ENCODE results near the gene DTNA. TPM values are rescaled to one million over a fixed set of nuclear protein-coding genes. Genes with fewer than 3 reads are reported as not detected.

DTNA gene
- total RNA-seq, 1 experiment from 2014 or later: 0.77 TPM

DNA sequence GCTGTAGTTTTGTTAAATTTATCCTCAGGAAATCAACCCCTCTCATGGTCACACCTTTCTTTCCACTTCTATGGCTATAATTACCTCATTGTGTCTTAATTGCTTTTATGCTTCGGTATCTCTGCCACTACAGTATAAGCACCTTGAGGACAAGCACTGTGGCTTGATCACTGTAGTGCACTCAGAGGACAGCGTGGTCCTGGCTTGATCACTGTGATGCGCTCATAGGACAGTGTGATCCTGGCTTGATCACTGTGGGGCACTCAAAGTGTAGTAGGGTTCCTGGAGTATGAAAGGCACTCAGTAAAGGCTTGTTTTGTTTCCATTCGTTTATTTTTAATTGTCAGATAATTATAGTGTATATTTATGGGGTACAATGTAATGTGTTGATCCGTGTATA is 44.2 kb downstream of the DTNA start:
- in situ Hi-C loops (cut with HindIII; ENCODE audit: low pct_unique_long_range_greater_than_20kb, low sequenced_read_pairs): no loop called here
- CTCF ChIA-PET: no interaction called here

GRCh38 chr18:34757666-34758065 is 47.6 kb downstream of the DTNA start:
- TF ChIP-seq SIN3A (IDR thresholded peaks at IDR 0.05; ENCODE audit: borderline replicate concordance, insufficient read depth, low read depth, low read length): no peak
- TF ChIP-seq, protein P1, sequence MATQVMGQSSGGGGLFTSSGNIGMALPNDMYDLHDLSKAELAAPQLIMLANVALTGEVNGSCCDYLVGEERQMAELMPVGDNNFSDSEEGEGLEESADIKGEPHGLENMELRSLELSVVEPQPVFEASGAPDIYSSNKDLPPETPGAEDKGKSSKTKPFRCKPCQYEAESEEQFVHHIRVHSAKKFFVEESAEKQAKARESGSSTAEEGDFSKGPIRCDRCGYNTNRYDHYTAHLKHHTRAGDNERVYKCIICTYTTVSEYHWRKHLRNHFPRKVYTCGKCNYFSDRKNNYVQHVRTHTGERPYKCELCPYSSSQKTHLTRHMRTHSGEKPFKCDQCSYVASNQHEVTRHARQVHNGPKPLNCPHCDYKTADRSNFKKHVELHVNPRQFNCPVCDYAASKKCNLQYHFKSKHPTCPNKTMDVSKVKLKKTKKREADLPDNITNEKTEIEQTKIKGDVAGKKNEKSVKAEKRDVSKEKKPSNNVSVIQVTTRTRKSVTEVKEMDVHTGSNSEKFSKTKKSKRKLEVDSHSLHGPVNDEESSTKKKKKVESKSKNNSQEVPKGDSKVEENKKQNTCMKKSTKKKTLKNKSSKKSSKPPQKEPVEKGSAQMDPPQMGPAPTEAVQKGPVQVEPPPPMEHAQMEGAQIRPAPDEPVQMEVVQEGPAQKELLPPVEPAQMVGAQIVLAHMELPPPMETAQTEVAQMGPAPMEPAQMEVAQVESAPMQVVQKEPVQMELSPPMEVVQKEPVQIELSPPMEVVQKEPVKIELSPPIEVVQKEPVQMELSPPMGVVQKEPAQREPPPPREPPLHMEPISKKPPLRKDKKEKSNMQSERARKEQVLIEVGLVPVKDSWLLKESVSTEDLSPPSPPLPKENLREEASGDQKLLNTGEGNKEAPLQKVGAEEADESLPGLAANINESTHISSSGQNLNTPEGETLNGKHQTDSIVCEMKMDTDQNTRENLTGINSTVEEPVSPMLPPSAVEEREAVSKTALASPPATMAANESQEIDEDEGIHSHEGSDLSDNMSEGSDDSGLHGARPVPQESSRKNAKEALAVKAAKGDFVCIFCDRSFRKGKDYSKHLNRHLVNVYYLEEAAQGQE (IDR thresholded peaks at IDR 0.05; ENCODE audit: insufficient read depth in 1 of 2, low read depth in 2 of 2, low read length in 1 of 2): no peak
- no peaks in the 10 kb centered on the region for H3K4me1 ChIP-seq (ENCODE audit: control insufficient read depth, insufficient read depth, low read length)
- H3K27ac ChIP-seq (ENCODE audit: low read length): no peak overlapping the region
- no peak for DNase-seq (ENCODE audit: low read depth, low spot score)
- H3K9me3 ChIP-seq (ENCODE audit: control insufficient read depth, insufficient read depth, low read depth, low read length): no peaks in the 10 kb centered on the region
- POLR2A ChIA-PET: no interaction called here
- H3K4me3 ChIP-seq (ENCODE audit: low read depth in 2 of 2, low read length in 2 of 2): no peak overlapping the region
- H3K36me3 ChIP-seq (ENCODE audit: control insufficient read depth, insufficient read depth, low read length): no peaks in the 10 kb centered on the region
- BruUV-seq (replicated peaks): no TSS peak
- in situ Hi-C loops (cut with HindIII; ENCODE audit: low pct_unique_long_range_greater_than_20kb, low sequenced_read_pairs): no loop called here
- ATAC-seq: no peak
- intact Hi-C loops (cut with micrococcal nuclease; ENCODE audit: unreplicated experiment): no loop called here
- CTCF ChIA-PET: no interaction called here
- H3K27me3 ChIP-seq (ENCODE audit: control insufficient read depth, insufficient read depth, low read length): no peaks in the 10 kb centered on the region

More for the DNA sequence above, 44.2 kb downstream of the DTNA start:
- ATAC-seq: no peak
- no TSS peak for BruUV-seq (replicated peaks)
- H3K36me3 ChIP-seq (ENCODE audit: control insufficient read depth, insufficient read depth, low read length): no peaks in the 10 kb centered on the region
- no peak for TF ChIP-seq SIN3A (IDR thresholded peaks at IDR 0.05; ENCODE audit: borderline replicate concordance, insufficient read depth, low read depth, low read length)
- TF ChIP-seq, protein P1 (IDR thresholded peaks at IDR 0.05; ENCODE audit: insufficient read depth in 1 of 2, low read depth in 2 of 2, low read length in 1 of 2): no peak
- TF ChIP-seq CTCF (IDR thresholded peaks at IDR 0.05): no peak
- no peak for TF ChIP-seq POLR2AphosphoS5 (IDR thresholded peaks at IDR 0.05; ENCODE audit: low read depth, low read length)
- TF ChIP-seq TCF7L2 (IDR thresholded peaks at IDR 0.05; ENCODE audit: low read depth, low read length): no peak
- POLR2A ChIA-PET: no interaction called here
- H3K27ac ChIP-seq (ENCODE audit: low read length): no peak overlapping the region
- H3K27me3 ChIP-seq (ENCODE audit: control insufficient read depth, insufficient read depth, low read length): no peaks in the 10 kb centered on the region
- H3K4me3 ChIP-seq (ENCODE audit: low read depth in 2 of 2, low read length in 2 of 2): no peak overlapping the region
- intact Hi-C loops (cut with micrococcal nuclease; ENCODE audit: unreplicated experiment): no loop called here
- no peaks in the 10 kb centered on the region for H3K4me1 ChIP-seq (ENCODE audit: control insufficient read depth, insufficient read depth, low read length)
- H3K9me3 ChIP-seq (ENCODE audit: control insufficient read depth, insufficient read depth, low read depth, low read length): no peaks in the 10 kb centered on the region
- DNase-seq (ENCODE audit: low read depth, low spot score): no peak

Measured in Panc1 (cell line).